GM19455 (cell line): ENCODE results near the gene KDM6A.
"Not testable (repeated sequence)": the region's sequence is repeated elsewhere in the genome, so short reads cannot be mapped to it uniquely, and the experiment has no call there.

Source experiments
- ATAC-seq: cut with Tn5 transposase; IDR thresholded peaks from one replicate; pipeline ENCODE4 v1.9.1; 2021; ENCODE audit not compliant: unreplicated experiment

KDM6A gene

DNA sequence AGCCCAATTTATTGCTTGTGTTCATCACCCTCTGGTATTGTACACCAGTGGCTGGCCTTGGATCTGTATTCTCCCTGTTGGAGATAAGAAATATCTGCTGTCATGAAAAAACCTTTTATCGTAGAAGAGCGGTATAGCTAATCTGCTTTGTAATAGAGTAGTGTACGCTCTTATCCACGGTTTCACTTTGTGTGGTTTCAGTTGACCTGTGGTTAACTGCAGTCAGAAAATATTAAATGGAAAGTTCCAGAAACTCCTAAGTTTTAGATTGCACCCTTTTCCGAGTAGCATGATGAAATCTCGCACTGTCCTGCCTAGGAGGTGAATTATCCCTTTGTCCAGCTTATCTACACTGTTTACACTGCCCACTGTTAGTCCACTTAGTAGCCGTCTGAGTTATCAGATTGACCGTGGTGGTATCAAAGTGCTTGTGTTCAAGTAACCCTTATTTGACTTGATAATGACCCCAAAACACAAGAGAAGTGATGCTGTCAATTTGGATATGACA, 42.4 kb downstream of the KDM6A start:
- no peak for ATAC-seq

DNA sequence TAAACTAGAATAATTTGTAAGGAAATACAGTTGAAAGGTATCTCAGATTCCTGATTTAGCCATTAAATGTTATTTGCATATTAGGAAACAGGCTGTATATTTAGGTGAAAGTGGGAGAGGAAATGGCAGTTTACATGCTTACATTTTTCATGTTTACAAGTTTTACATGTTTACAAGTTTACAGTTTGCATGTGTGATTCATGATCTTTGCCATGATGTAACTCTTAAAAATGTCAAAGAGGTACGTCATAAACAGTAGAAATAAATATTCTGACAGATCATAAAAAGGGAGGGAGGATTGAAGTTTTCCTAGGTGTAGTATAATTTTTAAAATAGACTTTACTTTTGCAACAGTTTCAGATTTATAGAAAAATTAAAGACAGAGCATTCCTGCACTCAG, 45.7 kb downstream of the KDM6A start:
- no peak for ATAC-seq

DNA sequence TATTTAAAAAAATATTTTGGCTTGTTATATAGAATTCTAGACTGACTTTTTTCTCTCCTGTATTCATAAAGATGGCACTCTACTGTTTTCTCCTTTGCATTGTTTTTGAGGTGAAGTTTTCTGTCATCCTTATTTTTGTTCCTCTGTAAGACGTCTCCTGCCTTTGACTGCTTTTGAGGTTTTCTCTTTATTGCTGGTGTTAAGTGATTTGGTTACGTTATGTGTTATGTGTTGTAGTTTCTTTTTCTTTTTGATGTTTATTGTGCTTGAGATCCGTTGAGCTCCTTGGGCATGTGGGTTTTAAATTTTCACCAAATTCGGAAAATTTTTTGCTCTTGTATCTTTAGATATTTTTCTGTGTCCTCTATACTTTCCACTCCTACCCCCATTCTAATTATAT, 50.0 kb downstream of the KDM6A start:
- no peak for ATAC-seq

DNA sequence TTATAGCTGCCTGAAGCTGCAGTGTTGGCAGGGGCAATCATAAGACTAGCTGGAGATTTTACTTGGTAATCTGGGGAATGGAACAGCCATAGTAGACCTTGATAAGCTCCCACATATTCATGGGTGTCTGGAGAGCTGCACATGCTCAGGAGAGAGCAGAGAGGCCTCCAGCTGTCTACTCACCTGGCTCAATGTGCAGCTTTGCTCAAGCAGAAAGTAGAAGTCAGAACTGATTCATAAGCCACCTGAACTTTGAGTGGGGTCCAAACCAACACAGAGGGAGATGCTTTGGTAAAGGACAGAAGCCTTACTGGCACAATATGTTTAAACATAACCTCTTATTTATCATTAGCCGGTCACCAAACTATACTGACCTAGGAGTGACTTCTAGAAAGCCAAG, 54.4 kb downstream of the KDM6A start:
- ATAC-seq, result no peak

DNA sequence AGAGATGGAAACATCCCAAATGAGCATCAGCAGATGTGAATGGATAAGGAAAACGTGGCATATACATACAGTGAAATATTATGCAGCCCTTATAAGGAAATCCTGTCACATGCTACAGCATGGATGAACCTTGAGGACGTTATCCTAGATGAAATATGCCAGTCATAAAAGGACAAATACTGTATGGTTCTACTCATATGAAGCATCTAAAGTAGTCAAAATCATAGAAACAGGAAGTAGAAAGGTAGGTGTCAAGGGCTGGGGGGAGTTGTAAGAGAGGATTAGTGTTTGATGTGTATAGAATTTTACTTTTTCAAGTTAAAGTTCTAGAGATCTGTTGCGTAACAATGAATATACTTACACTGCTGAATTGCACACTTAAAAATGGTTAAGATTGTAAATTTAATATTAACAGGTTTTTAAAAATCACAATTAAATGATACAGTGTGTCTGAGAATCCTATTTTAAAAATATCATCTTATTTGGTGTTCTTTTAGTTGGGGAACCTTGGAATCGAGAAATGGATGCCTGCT, 58.5 kb downstream of the KDM6A start:
- ATAC-seq, result no peak

DNA sequence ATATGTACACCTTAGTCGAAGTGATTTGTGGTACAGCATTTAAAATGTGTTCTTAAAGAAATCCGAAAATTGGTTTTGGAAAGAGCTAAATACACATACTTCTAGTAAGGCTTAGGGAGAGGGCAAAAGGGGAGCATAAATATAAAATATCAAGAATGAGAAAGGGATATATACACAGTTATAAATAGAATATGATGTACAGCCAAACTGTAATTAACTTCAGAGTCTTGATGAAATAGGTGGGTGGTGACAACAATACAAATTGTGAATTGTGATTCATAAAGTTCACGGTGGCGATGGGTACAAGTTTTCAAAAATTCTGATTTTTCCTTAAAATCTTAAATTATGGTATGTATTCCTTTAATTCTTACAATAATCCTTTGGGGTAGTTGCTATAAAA, 62.2 kb downstream of the KDM6A start:
- ATAC-seq, result no peak

DNA sequence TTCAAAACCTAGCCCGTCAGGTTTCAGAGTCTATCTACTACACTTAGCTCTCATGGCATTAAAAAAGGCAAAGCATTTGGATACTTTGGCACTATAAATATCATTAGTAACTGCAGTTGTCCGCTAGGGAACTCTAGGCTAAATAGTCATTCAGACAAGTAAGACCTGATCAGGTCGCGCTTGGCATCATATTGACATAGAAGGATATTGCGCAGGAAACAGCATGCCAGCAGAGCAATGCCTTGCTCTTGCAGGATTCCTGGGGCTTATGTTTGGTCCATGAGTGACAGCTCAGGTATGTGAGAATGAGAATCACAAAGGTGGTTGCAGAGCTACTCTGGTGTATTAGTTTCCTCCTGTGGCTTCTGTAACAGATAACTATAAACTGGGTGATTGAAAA, 62.7 kb downstream of the KDM6A start:
- no peak for ATAC-seq

DNA sequence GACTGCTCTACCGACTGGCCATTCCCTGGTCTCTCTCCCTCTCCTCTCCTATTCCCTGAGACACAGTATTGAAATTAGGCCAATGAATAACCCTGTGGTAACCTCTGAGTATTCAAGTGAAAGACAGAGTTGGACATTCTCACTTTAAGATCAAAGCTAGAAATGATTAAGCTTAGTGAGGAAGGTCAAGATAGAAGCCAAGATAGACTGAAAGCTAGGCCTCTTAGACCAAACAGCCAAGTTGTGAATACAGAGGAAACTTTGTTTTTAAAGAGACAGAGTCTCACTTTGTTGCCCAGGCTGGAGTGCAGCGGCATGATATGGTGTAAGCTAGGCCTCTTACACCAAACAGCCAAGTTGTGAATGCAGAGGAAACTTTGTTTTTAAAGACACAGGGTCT, 64.6 kb downstream of the KDM6A start:
- ATAC-seq, result no peak

DNA sequence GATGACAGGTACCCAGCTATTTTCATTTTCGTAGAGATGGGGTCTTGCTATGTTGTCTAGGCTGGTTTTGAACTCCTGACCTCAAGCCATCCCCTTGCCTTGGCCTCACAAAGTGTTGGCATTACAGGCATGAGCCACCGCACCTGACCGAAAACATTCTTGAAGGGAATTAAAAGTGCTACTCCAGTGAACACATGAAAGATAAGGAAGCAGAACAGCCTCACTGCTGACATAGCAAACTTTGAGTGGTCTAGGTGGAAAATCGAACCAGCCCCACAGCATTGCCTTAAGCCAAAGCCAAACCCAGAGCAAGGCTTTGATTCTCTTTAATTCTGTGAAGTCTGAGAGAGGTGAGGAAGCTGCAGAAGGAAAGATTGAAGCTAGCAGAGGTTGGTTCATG, 65.1 kb downstream of the KDM6A start:
- ATAC-seq, result no peak

DNA sequence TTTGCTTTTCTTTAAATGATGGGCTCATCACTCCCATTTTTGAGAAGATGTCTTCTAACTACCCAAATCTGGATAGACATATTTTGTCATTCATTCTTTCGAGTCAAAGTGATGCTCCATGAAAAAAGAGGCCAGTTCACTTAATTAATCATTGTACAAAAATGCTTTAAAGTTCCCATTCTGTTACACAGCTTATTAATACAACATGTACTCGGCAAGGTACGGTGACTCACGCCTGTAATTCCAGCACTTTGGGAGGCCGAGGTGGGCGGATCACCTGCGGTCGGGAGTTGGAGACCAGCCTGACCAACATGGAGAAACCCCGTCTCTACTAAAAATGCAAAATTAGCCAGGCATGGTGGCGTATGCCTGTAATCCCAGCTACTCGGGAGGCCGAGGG, 67.6 kb downstream of the KDM6A start:
- not testable (repeated sequence) for ATAC-seq

DNA sequence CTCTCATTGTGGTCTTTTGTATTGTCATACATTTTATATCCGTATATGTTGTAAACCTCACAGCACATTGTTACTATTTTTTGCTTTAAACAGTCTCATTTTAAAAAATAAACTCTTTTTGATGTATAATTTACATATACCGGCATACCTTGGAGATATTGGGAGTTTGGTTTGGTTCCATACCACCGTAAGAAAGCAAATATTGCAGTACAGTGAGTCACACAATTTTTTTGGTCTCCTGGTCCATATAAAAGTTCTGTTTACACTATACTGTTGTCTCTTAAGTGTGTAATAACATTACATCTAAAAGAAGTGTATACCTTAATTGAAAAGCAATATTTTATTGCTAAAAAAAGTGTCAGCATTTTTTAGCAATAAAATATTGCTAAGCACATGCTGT, 70.0 kb downstream of the KDM6A start:
- ATAC-seq, result no peak

DNA sequence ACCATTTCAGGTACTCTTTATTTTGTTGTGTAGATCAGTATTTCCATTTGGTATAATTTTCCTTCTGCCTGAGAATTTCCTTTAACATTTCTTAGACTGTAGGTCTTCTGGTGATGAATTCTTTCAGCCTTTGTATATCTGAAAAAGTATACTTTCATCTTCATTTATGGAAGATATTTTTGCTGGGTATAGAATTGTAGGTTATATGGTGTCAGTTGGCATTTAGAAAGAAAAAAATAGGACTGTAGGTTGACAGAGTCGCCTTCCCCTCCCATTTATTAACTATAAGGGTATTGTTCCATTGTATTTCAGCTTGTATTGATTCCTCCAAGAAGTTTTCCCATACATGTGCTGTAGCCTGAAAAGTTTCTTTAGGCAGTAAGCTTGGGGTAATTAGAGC, 71.9 kb downstream of the KDM6A start:
- ATAC-seq, result no peak

DNA sequence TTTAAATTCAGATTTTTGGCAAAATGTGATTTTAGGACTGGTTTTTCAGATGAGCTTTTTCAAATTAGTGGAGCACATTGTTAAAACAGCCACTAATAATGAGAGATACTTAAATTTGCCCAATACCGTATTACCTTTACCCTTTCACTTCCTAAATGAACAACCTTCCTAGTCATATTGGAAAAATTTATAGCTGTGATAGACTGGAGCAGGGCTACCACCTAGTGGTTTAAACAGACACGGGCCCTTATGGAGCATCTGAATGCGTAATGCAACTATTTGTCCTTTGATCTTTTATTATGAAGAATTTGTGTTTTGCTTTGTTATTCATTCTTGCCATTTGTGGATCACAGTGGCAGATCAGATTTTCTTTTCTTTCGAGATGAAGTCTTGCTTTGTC, 72.7 kb downstream of the KDM6A start:
- no peak for ATAC-seq

DNA sequence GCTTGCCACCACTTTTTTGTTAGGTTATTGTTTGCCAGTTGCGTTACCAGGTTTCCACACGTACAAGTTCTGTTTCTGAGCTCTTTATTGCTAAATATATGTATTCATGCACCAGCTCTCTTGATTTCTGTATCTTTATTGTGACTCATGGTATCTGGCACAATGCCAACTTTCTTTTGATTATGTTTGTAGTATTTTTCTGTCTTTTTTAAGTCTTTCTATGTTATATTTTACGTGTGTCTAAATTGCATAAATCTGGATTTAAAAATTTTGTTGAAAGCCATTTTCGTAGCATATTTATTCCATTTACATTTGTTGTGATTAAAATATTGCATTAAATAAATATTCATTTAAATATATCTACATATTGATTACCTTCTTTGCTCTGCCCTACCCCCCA, 73.8 kb downstream of the KDM6A start:
- ATAC-seq, result no peak

DNA sequence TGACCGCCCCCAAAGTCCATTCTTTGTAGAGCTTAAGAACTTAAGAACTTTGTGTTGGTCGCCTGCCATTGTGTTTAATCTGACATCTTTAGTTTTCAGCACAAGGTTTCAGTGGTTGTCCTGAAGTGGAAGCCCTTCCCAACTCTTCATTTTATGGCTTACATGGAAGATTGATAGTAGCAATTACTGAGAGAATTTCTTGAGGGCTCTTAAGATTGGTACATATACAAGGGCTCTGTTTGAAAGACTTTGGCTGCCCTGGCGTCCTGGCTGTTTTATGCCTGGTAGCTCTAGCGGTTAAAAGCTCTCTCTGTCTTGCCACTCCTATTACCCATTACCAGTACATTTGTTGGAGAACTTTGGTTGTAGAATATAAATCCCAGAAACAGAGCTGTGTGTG, 75.0 kb downstream of the KDM6A start:
- ATAC-seq, result no peak

DNA sequence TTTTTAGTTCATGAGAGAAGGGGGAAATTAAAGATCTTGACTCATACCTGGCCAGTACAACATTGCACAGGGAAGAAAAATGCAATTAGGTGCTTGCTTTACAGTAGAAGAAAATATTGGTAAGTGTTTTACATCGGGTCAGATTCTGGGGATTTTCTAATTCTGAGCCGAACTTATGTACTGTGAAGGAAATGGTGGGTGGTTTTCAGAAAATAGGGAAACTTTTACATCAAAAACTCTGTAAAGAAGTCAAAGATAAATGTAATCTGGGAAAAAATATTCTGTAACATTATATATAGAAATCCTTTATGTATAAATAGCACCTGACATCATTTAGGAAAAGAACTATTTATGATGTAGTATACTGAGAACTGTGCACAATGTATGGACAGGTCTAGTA, 75.4 kb downstream of the KDM6A start:
- no peak for ATAC-seq

DNA sequence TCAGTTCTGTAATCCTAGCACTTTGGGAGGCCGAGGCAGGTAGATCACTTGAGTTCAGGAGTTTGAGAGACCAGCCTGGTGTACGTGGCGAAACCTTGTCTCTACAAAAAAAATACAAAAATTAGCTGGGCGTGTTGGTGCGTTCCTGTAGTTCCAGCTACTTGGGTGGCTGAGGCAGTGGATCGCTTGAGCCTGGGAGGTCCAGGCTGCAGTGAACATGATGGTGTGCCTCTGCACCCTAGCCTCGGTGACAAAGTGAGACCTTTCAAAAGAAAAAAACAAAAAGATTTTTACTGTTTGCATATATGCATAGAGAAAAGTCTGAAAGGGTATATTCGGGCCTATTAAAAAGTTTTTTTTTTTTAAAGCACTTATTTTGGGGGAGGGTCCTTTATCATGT, 76.1 kb downstream of the KDM6A start:
- no peak for ATAC-seq

DNA sequence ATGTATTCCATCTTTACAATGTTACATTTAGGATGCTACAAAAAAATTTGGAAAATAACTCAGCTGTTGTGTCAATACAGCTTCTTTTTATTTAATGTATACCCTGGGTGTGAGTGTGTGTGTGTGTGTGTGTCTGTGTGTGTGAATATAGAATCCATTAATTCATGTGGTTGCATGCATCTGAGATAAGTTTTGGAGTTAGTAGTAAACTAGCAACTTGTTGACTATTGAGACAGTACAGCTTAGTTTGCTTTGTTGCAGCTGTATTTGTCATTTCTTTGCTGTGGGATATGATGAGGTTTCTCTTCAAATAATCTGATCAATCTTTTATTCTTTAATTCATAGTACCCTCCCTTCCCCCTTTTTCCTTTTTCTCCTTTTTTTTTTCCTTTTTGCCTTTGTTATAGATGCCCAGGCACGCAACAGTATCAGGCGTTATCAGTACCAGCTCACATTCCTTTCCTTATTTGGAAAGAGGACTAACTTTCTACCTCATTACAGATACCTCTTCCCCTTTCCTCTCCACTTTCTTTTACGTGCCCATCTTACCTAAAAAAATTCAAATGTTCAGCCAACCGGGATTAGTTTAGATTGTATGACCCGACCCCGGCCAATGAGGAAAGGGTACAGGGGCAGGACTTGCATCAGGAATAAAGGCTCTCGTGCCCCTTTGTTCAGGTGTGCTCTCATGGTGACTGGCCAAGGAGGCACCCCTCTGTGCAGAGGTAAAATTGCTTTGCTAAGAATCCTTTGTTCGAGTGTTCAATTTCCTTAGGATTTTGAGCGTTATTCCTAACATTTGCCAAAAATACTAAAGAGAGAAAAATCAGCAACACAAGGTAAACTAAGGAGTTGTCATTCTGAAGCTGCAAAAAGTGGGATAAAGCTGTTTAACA, 77.7 kb downstream of the KDM6A start:
- not testable (repeated sequence) for ATAC-seq

DNA sequence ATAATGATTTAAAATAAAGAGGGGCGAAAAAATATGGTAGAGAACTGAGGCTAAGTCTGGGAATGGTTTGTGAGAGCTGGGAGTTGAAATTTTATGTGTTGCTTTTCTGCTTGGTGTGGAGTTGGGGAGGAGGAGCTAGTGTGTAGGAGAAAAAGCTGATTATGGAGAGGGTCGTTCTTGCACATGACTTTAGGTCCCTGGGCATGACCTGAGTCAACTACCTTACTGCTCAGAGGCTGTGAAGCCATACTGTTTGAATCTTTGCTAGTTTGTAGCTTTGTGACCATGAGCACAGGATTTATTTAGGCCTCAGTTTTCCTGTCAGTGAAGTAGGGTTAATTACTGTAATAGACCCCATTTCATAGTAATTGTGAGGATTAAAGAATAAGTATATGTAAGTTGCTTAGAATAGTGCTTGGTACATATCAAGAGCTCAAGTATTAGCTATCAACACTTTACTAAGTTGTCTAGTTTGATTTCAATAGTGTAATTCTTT, 78.6 kb downstream of the KDM6A start:
- ATAC-seq, result no peak

DNA sequence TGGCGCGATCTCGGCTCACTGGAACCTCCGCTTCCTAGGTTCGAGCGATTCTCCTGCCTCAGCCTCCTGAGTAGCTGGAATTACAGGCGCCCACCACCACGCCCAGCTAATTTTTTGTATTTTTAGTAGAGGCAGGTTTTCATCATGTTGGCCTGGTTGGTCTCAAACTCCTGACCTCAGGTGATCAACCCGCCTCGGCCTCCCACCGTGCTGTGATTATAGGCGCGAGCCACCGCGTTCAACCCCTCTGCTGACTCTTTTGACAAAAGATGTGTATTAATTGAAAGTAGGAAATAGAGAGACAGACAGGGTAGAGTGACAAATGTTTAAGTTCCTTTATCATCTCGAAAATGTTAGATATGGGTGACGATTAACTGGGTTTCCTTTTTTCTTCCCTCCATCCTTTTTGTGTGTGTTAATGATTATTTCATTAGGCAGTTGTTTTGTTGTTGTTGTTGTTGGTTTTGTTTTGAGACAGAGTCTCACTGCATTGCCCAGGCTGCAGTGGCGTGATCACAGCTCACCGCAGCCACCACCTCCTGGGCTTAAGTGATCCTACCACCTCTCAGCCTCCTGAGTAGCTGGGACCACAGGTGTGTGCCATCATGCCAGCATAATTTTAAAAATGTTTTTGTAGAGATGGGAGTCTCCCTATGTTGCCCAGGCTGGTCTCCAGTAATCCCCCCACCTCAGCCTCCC, 79.5 kb downstream of the KDM6A start:
- no peak for ATAC-seq

DNA sequence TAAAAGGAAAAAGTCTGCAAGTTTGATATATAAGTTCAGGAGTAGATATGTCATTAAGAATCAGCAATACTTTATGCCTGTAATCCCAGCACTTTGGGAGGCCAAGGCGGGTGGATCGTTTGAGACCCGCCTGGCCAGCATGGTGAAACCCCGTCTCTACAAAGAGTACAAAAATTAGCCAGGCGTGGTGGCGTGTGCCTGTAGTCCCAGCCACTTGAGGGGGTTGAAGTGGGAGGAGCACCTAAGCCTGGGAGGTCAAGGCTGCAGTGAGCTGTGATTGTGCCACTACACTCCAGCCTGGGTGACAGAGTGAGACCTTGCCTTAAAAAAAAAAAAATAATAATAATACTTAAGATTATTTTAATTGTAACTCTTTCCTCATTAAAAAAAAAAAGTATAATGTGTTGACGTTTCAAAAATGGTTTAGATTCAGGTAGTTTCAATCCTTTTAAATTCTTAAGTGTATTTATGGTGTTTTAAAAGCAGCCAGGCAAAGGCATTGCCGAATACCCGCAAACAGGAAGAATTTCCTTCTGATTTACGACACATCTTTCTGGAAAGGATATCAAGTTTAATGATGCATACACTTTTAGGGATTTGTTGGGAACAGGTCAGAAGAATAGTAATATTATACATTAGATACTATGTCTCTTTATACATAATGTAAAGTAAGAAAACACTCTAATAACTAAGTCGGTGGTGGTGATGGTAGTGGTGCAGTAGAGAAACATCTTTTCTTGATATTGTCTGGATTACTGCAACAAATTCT, 80.9 kb downstream of the KDM6A start:
- ATAC-seq, result no peak
